Measurements from ENCODE around the gene SAP25. TPM values are rescaled to one million over a fixed set of nuclear protein-coding genes. Genes with fewer than 3 reads are reported as not detected.

Gene SAP25
- not detected for total RNA-seq

GRCh38 chr7:100573691-100574361, at the start of gene SAP25:
SAP25 (minus strand) TSS chr7:100573900; CDS start chr7:100573742, 158 bp downstream.

GRCh38 chr7:100611983-100612729, 38.5 kb upstream of the SAP25 start, which contains the start of gene MOSPD3:
MOSPD3 (plus strand) TSS chr7:100612540; CDS start chr7:100612792, 252 bp downstream.

GRCh38 chr7:100586266-100587025, 12.7 kb upstream of the SAP25 start, which contains the start of gene FBXO24:
FBXO24 (plus strand) TSS chr7:100586328; CDS start chr7:100586626, 298 bp downstream.

GRCh38 chr7:100585511-100586265, 12.0 kb upstream of the SAP25 start, which contains the start of gene LRCH4:
LRCH4 (minus strand) TSS chr7:100586129; CDS start chr7:100586100, 29 bp downstream.

GRCh38 chr7:100538654-100539435, 34.9 kb downstream of the SAP25 start, which contains the start of gene AGFG2:
AGFG2 (plus strand) TSS chr7:100539203; CDS start chr7:100539347, 144 bp downstream.

Small RNAs within 50 kb of the gene (small RNA-seq; reads per million reads assigned to genes)
- gene RN7SL416P: 0 reads per million in 2 donors
- 0 reads per million in 2 donors for gene SAP25

Other genes starting within 250 kb of the SAP25 start
- gene PILRB, start 215.8 kb downstream of the SAP25 start, total RNA-seq: 10 to 100 TPM; 12.7 to 21.0 TPM
- not detected for gene PILRA, start 200.4 kb downstream of the SAP25 start, total RNA-seq
- gene ZCWPW1, start 145.2 kb downstream of the SAP25 start, total RNA-seq: 1 to 10 TPM in 1 of 2 donors, under 1 TPM in 1; 0.33 to 3.1 TPM
- 10 to 100 TPM; 24.3 to 28.6 TPM for gene MEPCE, start 144.1 kb downstream of the SAP25 start, total RNA-seq
- gene PPP1R35, start 137.4 kb downstream of the SAP25 start, total RNA-seq: 10 to 100 TPM; 15.8 to 22.6 TPM
- under 1 TPM in 1 of 2 donors, not detected in 1; 0.33 TPM for gene SPACDR, start 109.6 kb downstream of the SAP25 start, total RNA-seq
- 10 to 100 TPM; 38.0 to 46.1 TPM for gene TSC22D4, start 94.7 kb downstream of the SAP25 start, total RNA-seq
- gene NYAP1, start 90.0 kb downstream of the SAP25 start, total RNA-seq: under 1 TPM; under 0.01 to 0.33 TPM
- 10 to 100 TPM; 14.1 to 16.0 TPM for gene AGFG2, start 34.7 kb downstream of the SAP25 start, total RNA-seq
- 10 to 100 TPM; 25.0 to 40.6 TPM for gene LRCH4, start 12.2 kb upstream of the SAP25 start, total RNA-seq
- under 1 TPM; under 0.01 to 0.69 TPM for gene FBXO24, start 12.4 kb upstream of the SAP25 start, total RNA-seq
- 1 to 10 TPM in 1 of 2 donors, under 1 TPM in 1; 0.33 to 2.4 TPM for gene PCOLCE, start 28.5 kb upstream of the SAP25 start, total RNA-seq
- 1 to 10 TPM; 4.7 to 7.2 TPM for gene MOSPD3, start 38.6 kb upstream of the SAP25 start, total RNA-seq
- gene TFR2, start 67.7 kb upstream of the SAP25 start, total RNA-seq: under 1 TPM; 0.34 to 1.00 TPM
- gene ACTL6B, start 82.5 kb upstream of the SAP25 start, total RNA-seq: not detected
- gene GNB2, start 99.8 kb upstream of the SAP25 start, total RNA-seq: 100 to 1,000 TPM in 1 of 2 donors, 10 to 100 TPM in 1; 69.2 to 105 TPM
- gene GIGYF1, start 120.3 kb upstream of the SAP25 start, total RNA-seq: 10 to 100 TPM; 14.3 to 17.9 TPM
- gene POP7, start 132.2 kb upstream of the SAP25 start, total RNA-seq: 10 to 100 TPM; 35.4 to 73.9 TPM
- not detected for gene EPO, start 146.6 kb upstream of the SAP25 start, total RNA-seq
- gene ZAN, start 159.7 kb upstream of the SAP25 start, total RNA-seq: not detected